Loucy (cell line): Measurements from ENCODE around the gene SYT13.

Experiments used
- H2AFZ ChIP-seq: fragments of 200-600 bp; sonication (generic); 2 replicates; pipeline ENCODE4 v1.6.0; 2016; ENCODE audit warnings: antibody characterized with exemption, mild to moderate bottlenecking, low read length, moderate library complexity
- H3F3A ChIP-seq: fragments of 200-600 bp; 2 replicates; pipeline ENCODE4 v1.6.0; 2016; ENCODE audit warnings: antibody characterized with exemption, low read depth, mild to moderate bottlenecking
- H3K27me3 ChIP-seq: fragments of 200-600 bp; sonication (generic); 2 replicates; pipeline ENCODE4 v1.6.1; 2014; ENCODE audit warnings: low read length, mild to moderate bottlenecking; ENCODE audit not compliant: insufficient read depth, poor library complexity, severe bottlenecking
- H3K36me3 ChIP-seq: fragments of 200-600 bp; sonication (generic); 2 replicates; pipeline ENCODE4 v1.6.1; 2016; ENCODE audit warnings: low read length; ENCODE audit not compliant: insufficient read depth
- H3K4me1 ChIP-seq: fragments of 200-600 bp; sonication (generic); 2 replicates; pipeline ENCODE4 v1.5.1; 2014; ENCODE audit warnings: low read length, mild to moderate bottlenecking; ENCODE audit not compliant: insufficient read depth, poor library complexity, severe bottlenecking
- H3K4me2 ChIP-seq: fragments of 200-600 bp; sonication (generic); 2 replicates; pipeline ENCODE4 v1.6.0; 2014; ENCODE audit warnings: antibody characterized with exemption, low read length, low read depth, mild to moderate bottlenecking; ENCODE audit not compliant: poor library complexity, severe bottlenecking
- H3K4me3 ChIP-seq: fragments of 200-600 bp; sonication (generic); 2 replicates; pipeline ENCODE4 v1.5.1; 2014; ENCODE audit warnings: low read length, mild to moderate bottlenecking, mixed read lengths; ENCODE audit not compliant: poor library complexity, severe bottlenecking
- H3K79me2 ChIP-seq: fragments of 200-600 bp; sonication (generic); 2 replicates; pipeline ENCODE4 v1.6.1; 2014; ENCODE audit warnings: low read length; ENCODE audit not compliant: insufficient read depth
- H3K9ac ChIP-seq: fragments of 200-600 bp; sonication (generic); 2 replicates; pipeline ENCODE4 v1.6.0; 2014; ENCODE audit warnings: mild to moderate bottlenecking, low read depth, low read length, moderate library complexity; ENCODE audit not compliant: poor library complexity, severe bottlenecking
- H3K9me2 ChIP-seq: fragments of 200-600 bp; sonication (generic); replicated peaks from 2 replicates; pipeline ENCODE4 v1.6.1; 2016; ENCODE audit warnings: low read depth, low read length, mixed read lengths
- H3K9me3 ChIP-seq: fragments of 200-600 bp; sonication (generic); 2 replicates; pipeline ENCODE4 v1.6.1; 2014; ENCODE audit warnings: mild to moderate bottlenecking, antibody characterized with exemption, low read length, low read depth; ENCODE audit not compliant: insufficient read depth
- H4K20me1 ChIP-seq: fragments of 200-600 bp; sonication (generic); 2 replicates; pipeline ENCODE4 v1.6.0; 2014; ENCODE audit warnings: antibody characterized with exemption, low read length, mild to moderate bottlenecking; ENCODE audit not compliant: insufficient read depth, poor library complexity, severe bottlenecking
- CTCF ChIP-seq: fragments of 200-600 bp; sonication (generic); conservative IDR thresholded peaks from 2 replicates; pipeline ENCODE4 v1.5.1; 2014; ENCODE audit warnings: mild to moderate bottlenecking, antibody characterized with exemption, low read length
- EZH2phosphoT487 ChIP-seq: fragments of 200-600 bp; IDR thresholded peaks from 2 replicates; pipeline ENCODE4 v1.6.1; 2018; ENCODE audit warnings: antibody characterized with exemption, mild to moderate bottlenecking, moderate library complexity, borderline replicate concordance

Gene SYT13

GRCh38 chr11:45319077-45319476 lies 32.9 kb upstream of the SYT13 start:
- TF ChIP-seq EZH2phosphoT487 (no peak), CTCF (no peak)
- H3K9me2 ChIP-seq = no peaks in the 10 kb centered on the region

DNA sequence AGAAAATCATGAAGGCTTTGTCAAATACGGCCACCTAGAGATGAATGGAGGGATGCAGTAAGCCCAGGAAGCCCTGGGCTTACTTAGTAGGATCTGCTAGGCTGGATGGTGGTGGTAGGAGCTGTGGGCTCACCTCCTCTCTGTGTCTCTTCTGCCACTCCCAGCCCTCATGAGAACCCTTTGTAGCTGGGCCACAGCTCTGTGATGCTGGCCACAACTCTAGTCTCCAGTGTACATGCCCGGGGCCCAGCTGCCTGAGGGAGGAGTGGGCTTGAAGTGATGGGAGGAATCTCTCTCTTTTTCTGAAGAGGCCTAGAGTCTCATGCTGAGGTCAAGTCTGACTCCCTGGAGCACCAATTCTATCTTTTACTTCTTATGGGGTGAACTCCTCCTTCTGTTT lies 32.4 kb upstream of the SYT13 start:
- no peaks in the 10 kb centered on the region for H3F3A ChIP-seq
- H3K4me2 ChIP-seq = no peak overlapping the region
- H3K4me1 ChIP-seq = no peaks in the 10 kb centered on the region
- no peak overlapping the region for H3K4me3 ChIP-seq
- H3K27me3 ChIP-seq = no peaks in the 10 kb centered on the region
- H3K9ac ChIP-seq = no peak overlapping the region
- no peaks in the 10 kb centered on the region for H3K9me2 ChIP-seq
- TF ChIP-seq CTCF (no peak), EZH2phosphoT487 (no peak)
- H3K36me3 ChIP-seq = no peaks in the 10 kb centered on the region
- H2AFZ ChIP-seq = no peak overlapping the region
- H4K20me1 ChIP-seq = no peaks in the 10 kb centered on the region
- H3K79me2 ChIP-seq = no peaks in the 10 kb centered on the region
- no peaks in the 10 kb centered on the region for H3K9me3 ChIP-seq

More at GRCh38 chr11:45319077-45319476, 32.9 kb upstream of the SYT13 start:
- no peaks in the 10 kb centered on the region for H3K36me3 ChIP-seq
- H3K4me2 ChIP-seq = no peak overlapping the region
- H3K79me2 ChIP-seq = no peaks in the 10 kb centered on the region
- no peaks in the 10 kb centered on the region for H3K27me3 ChIP-seq
- no peak overlapping the region for H3K4me3 ChIP-seq
- no peaks in the 10 kb centered on the region for H3F3A ChIP-seq
- no peak overlapping the region for H3K9ac ChIP-seq
- no peaks in the 10 kb centered on the region for H4K20me1 ChIP-seq
- no peak overlapping the region for H2AFZ ChIP-seq
- no peaks in the 10 kb centered on the region for H3K9me3 ChIP-seq
- H3K4me1 ChIP-seq = no peaks in the 10 kb centered on the region

GRCh38 chr11:45316258-45316657 lies 30.1 kb upstream of the SYT13 start:
- no peak overlapping the region for H2AFZ ChIP-seq

More at GRCh38 chr11:45316258-45316657, 30.1 kb upstream of the SYT13 start:
- Histone ChIP-seq H3F3A (no peaks in the 10 kb centered on the region), H3K36me3 (no peaks in the 10 kb centered on the region), H3K4me2 (no peak overlapping the region), H3K9me3 (no peaks in the 10 kb centered on the region), H3K27me3 (no peaks in the 10 kb centered on the region), H3K4me3 (no peak overlapping the region), H3K4me1 (no peaks in the 10 kb centered on the region), H3K9me2 (no peaks in the 10 kb centered on the region), H3K79me2 (no peaks in the 10 kb centered on the region), H4K20me1 (no peaks in the 10 kb centered on the region), H3K9ac (no peak overlapping the region)
- TF ChIP-seq CTCF = no peak
- no peak for TF ChIP-seq EZH2phosphoT487
